Suprapubic skin (tissue), 3 donors: ENCODE data around the gene BARHL1.

Experiments
- POLR2A ChIP-seq, 2 donors: fragments of 450-650 bp; IDR thresholded peaks; one replicate each; pipeline ENCODE4 v1.6.1; 2017; ENCODE audit warnings: antibody characterized with exemption in 2 of 2, mild to moderate bottlenecking in 2 of 2, moderate library complexity in 2 of 2
- TF ChIP-seq, protein P1 (sequence below), 2 donors: fragments of 200-600 bp in 1 of 2; fragments of 450-650 bp in 1 of 2; sonication (generic) in 1 of 2; IDR thresholded peaks; one replicate each; pipeline ENCODE4 v1.5.1; 2016 to 2019; ENCODE audit warnings: antibody characterized with exemption in 2 of 2, mild to moderate bottlenecking in 1 of 2, moderate library complexity in 1 of 2

GRCh38 chr9:132592451-132592850, 10.0 kb downstream of the BARHL1 start:
- TF ChIP-seq, protein P1, sequence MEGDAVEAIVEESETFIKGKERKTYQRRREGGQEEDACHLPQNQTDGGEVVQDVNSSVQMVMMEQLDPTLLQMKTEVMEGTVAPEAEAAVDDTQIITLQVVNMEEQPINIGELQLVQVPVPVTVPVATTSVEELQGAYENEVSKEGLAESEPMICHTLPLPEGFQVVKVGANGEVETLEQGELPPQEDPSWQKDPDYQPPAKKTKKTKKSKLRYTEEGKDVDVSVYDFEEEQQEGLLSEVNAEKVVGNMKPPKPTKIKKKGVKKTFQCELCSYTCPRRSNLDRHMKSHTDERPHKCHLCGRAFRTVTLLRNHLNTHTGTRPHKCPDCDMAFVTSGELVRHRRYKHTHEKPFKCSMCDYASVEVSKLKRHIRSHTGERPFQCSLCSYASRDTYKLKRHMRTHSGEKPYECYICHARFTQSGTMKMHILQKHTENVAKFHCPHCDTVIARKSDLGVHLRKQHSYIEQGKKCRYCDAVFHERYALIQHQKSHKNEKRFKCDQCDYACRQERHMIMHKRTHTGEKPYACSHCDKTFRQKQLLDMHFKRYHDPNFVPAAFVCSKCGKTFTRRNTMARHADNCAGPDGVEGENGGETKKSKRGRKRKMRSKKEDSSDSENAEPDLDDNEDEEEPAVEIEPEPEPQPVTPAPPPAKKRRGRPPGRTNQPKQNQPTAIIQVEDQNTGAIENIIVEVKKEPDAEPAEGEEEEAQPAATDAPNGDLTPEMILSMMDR (IDR thresholded peaks at IDR 0.05), result no peak
- no peak for TF ChIP-seq POLR2A (IDR thresholded peaks at IDR 0.05)
